Left cardiac atrium (tissue), 4 donors: ENCODE data around the gene CCBE1. TPM values are rescaled to one million over a fixed set of nuclear protein-coding genes. Genes with fewer than 3 reads are reported as not detected.

Experiments
- ATAC-seq, 2 donors: fragments of 200-7000 bp; cut with Tn5 transposase; one replicate each; pipeline ENCODE4 v1.9.1; 2020; ENCODE audit warnings: mild to moderate bottlenecking in 2 of 2, moderate library complexity in 2 of 2
- DNase-seq: peaks from one replicate; pipeline ENCODE4 v3.0.0-alpha.2; 2020
- intact Hi-C, 2 donors: fragments of 100-400 bp; cut with DNase I; formaldehyde crosslinking; loops; one replicate each; pipeline versions ENCODE4 v1.14.1 to v1.15.1; 2022 to 2023
- total RNA-seq, 2 donors: library from RNA; stranded (reverse); fragmentation: NEBNext Ultra II Directional; extraction: Animal tissue kit (Norgen Biotek cat#: 25700); gene quantifications; one replicate each; pipeline ENCODE4 v1.2.1, GENCODE V29; 2021
- donor health status: DM: no; HTN: yes; CAD: no.
- donor health status: DM: no; HTN: yes; CAD: no; lungs with severe emphysema.
- donor health status: DM: yes; HTN: yes; CAD: no.
- donor health status: Dilated cardiomyopathy.

The CCBE1 gene
- total RNA-seq, 2 donors from 2014 or later = 1.2 to 2.9 TPM

GRCh38 chr18:59456657-59457056 lies 240.6 kb downstream of the CCBE1 start:
- ATAC-seq (no peak), DNase-seq (no peak)
- intact Hi-C loops = no loop called here

- intact Hi-C loops = no loop called here
- DNase-seq (peak; percentile 28), ATAC-seq (peak in 1 of 2 donors; percentile 25)
These were observed 241.4 kb downstream of the CCBE1 start for GRCh38 chr18:59455728-59456276.

- ATAC-seq (peak; percentile 24 to 78), DNase-seq (peak; percentile 47)
- intact Hi-C loops = no loop called here
These were observed 242.1 kb downstream of the CCBE1 start for GRCh38 chr18:59454909-59455727.

- no peak for DNase-seq
- intact Hi-C loops = no loop called here
These were observed 243.7 kb downstream of the CCBE1 start for GRCh38 chr18:59453468-59453961.

DNA sequence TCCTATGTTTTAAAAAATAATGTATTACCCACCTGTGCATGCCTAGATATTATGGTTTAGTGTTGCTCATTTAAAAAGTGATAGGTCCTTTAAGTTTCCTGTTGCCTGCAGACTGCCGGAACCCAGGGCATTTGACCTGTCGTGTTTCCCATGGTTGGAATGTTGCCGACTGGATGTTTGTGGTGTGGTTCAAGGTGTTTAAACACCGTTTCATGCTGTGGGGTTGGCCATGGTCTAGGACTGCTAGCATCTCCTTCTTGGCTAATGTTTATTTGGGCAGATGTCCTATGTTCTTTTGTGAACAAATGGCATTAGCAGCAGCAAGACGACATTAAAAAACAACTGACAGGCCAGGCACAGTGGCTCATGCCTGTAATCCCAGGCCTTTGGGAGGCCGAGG lies 245.3 kb downstream of the CCBE1 start:
- intact Hi-C loops = no loop called here
- DNase-seq = no peak
- no peak for ATAC-seq

More at GRCh38 chr18:59453468-59453961, 243.7 kb downstream of the CCBE1 start:
- ATAC-seq = no peak

GRCh38 chr18:59451073-59451472 lies 246.2 kb downstream of the CCBE1 start:
- intact Hi-C loops = no loop called here
- ATAC-seq = no peak
- no peak for DNase-seq

GRCh38 chr18:59448546-59448945 lies 248.7 kb downstream of the CCBE1 start:
- DNase-seq (no peak), ATAC-seq (no peak)
- intact Hi-C loops = no loop called here

GRCh38 chr18:59446012-59446411 lies 251.2 kb downstream of the CCBE1 start:
- no peak for ATAC-seq
- intact Hi-C loops = no loop called here
- DNase-seq = no peak

DNA sequence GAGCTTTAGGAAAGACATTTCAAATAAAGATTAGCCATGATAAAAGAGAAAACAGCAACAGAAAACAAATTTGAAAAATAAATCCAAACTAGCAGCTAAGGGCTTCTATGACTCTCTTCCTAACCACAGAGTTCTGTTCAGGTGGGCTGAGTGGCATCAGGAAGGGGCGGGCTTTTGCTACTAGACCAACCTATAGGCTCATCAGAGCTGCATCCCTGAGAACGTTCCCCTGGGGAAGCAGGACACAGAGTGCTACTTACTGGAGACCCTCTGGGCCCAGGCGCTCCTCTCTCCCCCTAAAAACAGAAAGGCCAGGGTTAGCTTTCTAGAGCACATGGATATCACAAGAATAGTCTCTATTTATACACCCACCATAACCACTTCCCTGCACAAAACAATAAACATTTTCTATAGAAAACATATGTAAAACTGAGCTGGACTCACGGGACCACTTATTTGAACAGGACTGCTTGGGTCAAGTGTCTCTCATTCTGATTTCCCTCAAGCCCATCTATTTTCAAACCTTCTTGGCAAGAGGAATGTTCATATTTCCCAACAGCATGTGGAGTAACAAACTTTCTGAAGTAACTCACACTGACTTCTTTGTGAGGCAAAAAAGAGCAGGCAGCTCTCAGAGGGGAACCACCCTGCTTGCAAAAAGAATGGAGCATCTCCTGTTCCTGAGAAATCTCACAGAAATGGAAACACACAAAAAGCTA lies 259.2 kb downstream of the CCBE1 start:
- intact Hi-C loops = no loop called here
- no peak for ATAC-seq
- no peak for DNase-seq

DNA sequence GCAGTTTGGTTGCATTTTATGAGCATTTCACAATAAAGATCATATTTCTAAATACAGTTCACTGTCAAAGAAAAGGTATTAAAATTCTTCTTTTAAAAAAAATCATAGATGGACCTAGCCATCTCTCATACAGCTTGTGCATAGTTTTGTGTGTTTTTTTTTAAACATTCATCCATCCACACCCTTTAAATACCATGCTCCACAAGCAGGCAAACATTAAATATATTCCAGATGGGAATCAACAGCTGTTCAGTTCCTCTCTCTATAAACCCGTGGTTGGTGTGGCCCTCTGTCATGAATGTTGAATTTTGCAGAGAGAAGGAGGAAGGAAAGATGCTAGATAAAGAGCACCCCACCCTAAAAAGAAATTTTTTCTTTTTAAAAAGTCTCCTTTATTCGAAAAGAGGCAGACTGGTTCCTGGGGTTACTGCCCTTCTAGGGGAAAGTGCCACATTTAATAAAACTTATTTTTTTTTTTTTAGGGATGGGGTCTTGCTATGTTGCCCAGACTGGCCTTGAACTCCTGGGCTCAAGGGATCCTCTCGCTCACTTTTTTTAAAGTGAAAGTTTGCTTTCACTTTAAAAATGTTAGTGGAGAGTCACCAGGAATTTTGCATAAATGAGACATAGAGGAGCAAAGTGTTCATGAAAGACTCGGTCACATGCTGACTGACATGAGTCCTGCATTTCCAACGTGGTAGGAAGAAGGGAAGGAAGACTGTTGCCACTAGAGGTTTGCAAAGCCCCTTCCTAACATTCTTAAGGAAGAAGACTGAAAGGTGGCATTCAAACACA lies 264.2 kb downstream of the CCBE1 start:
- ATAC-seq = no peak
- DNase-seq = no peak
- intact Hi-C loops = no loop called here

GRCh38 chr18:59431131-59431530 lies 266.1 kb downstream of the CCBE1 start:
- no peak for ATAC-seq
- intact Hi-C loops = no loop called here
- no peak for DNase-seq

GRCh38 chr18:59429608-59430007 lies 267.6 kb downstream of the CCBE1 start:
- ATAC-seq (no peak), DNase-seq (no peak)
- intact Hi-C loops = no loop called here

GRCh38 chr18:59428018-59428417 lies 269.2 kb downstream of the CCBE1 start:
- intact Hi-C loops = no loop called here
- ATAC-seq (peak; percentile 22 to 77), DNase-seq (no peak)

DNA sequence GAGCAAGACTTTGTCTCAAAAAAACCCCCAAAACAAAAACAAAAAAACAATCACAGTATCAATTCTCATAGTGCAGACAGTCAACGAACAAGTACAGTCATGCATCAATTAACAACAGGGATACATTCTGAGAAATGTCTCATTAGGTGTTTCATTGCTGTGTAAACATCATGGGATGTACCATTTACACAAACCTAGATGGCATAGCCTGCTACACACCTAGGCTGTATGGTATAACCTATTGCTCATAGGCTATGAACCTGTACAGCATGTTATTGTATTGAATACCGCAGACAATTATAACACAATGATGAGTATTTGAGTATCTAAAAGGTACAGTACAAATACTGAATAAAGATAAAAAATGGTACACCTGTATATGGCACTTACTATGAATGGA lies 270.4 kb downstream of the CCBE1 start:
- intact Hi-C loops = no loop called here
- no peak for DNase-seq

GRCh38 chr18:59423259-59423658 lies 274.0 kb downstream of the CCBE1 start:
- no peak for DNase-seq
- intact Hi-C loops = no loop called here
- ATAC-seq = no peak

More for the DNA sequence above, 270.4 kb downstream of the CCBE1 start:
- no peak for ATAC-seq

- ATAC-seq (peak in 1 of 2 donors; percentile 74), DNase-seq (no peak)
- intact Hi-C loops = no loop called here
These were observed 277.0 kb downstream of the CCBE1 start for GRCh38 chr18:59420244-59420643.

DNA sequence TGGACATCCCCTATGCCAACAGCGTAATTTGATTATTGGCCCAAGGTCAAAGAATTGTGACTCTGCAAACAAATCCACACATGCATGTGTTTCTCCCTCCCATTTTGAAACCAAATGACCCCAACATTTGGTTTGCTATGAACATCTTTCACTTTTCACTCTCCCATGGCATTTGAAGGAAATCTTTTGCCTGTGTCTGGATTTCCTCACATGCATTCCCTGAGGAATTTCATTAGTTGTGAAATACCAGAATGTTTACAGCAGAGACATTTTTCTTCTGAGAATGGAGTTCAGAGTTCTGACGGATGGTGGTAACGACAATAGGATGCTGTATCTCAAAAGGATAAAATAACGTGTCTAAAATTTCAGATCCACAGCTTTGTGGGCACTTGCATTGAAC lies 277.8 kb downstream of the CCBE1 start:
- ATAC-seq (peak; percentile 19 to 46), DNase-seq (no peak)
- intact Hi-C loops = no loop called here

- DNase-seq (no peak), ATAC-seq (no peak)
- intact Hi-C loops = no loop called here
These were observed 280.4 kb downstream of the CCBE1 start for GRCh38 chr18:59416818-59417217.

- DNase-seq (no peak), ATAC-seq (no peak)
- intact Hi-C loops = no loop called here
These were observed 283.0 kb downstream of the CCBE1 start for GRCh38 chr18:59414111-59414653.
